Measurements from ENCODE around the gene ZFAND5. TPM values are rescaled to one million over a fixed set of nuclear protein-coding genes. Genes with fewer than 3 reads are reported as not detected.

The ZFAND5 gene
- total RNA-seq, 2 donors from 2014 or later, result 143 to 288 TPM

GRCh38 chr9:72394066-72394465 is 29.1 kb upstream of the ZFAND5 start:
- 74% methylated on average over 2 of the region's 2 CpGs for WGBS
- intact Hi-C loops (cut with DNase I), result no loop called here
- TF ChIP-seq CTCF (IDR thresholded peaks at IDR 0.05) (no peak), POLR2A (IDR thresholded peaks at IDR 0.05) (no peak), POLR2AphosphoS5 (IDR thresholded peaks at IDR 0.05) (no peak)
- Histone ChIP-seq H3K27me3 (replicated peaks; ENCODE audit: insufficient read depth) (no peaks in the 10 kb centered on the region), H3K4me1 (replicated peaks) (peaks cover 5% of the 10 kb centered on the region), H3K36me3 (no peaks in the 10 kb centered on the region), H3K27ac (no peak overlapping the region), H3K4me3 (no peak overlapping the region), H3K9me3 (no peaks in the 10 kb centered on the region)
- DNase-seq (ENCODE audit: low spot score), result no peak

GRCh38 chr9:72390907-72391306 is 25.9 kb upstream of the ZFAND5 start:
- H3K4me1 ChIP-seq (replicated peaks), result no peaks in the 10 kb centered on the region
- H3K9me3 ChIP-seq, result no peaks in the 10 kb centered on the region

GRCh38 chr9:72386186-72386585 is 21.2 kb upstream of the ZFAND5 start:
- TF ChIP-seq CTCF (IDR thresholded peaks at IDR 0.05), result no peak
- TF ChIP-seq POLR2A (IDR thresholded peaks at IDR 0.05), result no peak
- no peak for TF ChIP-seq POLR2AphosphoS5 (IDR thresholded peaks at IDR 0.05)
- Histone ChIP-seq H3K27ac (no peak overlapping the region), H3K4me1 (replicated peaks) (no peaks in the 10 kb centered on the region), H3K9me3 (no peaks in the 10 kb centered on the region), H3K36me3 (no peaks in the 10 kb centered on the region), H3K4me3 (no peak overlapping the region), H3K27me3 (replicated peaks; ENCODE audit: insufficient read depth) (no peaks in the 10 kb centered on the region)
- intact Hi-C loops (cut with DNase I), result no loop called here
- WGBS, result 90% methylated on average over 1 of the region's 1 CpG
- no peak for DNase-seq (ENCODE audit: low spot score)

More at GRCh38 chr9:72390907-72391306, 25.9 kb upstream of the ZFAND5 start:
- no peak overlapping the region for H3K27ac ChIP-seq
- TF ChIP-seq POLR2AphosphoS5 (IDR thresholded peaks at IDR 0.05) (no peak), POLR2A (IDR thresholded peaks at IDR 0.05) (no peak), CTCF (IDR thresholded peaks at IDR 0.05) (no peak)
- 67% methylated on average over 2 of the region's 2 CpGs for WGBS
- DNase-seq (ENCODE audit: low spot score), result no peak
- H3K27me3 ChIP-seq (replicated peaks; ENCODE audit: insufficient read depth), result no peaks in the 10 kb centered on the region
- H3K36me3 ChIP-seq, result no peaks in the 10 kb centered on the region
- intact Hi-C loops (cut with DNase I), result no loop called here
- no peak overlapping the region for H3K4me3 ChIP-seq

- no peaks in the 10 kb centered on the region for H3K9me3 ChIP-seq
- TF ChIP-seq POLR2A (IDR thresholded peaks at IDR 0.05) (no peak), CTCF (IDR thresholded peaks at IDR 0.05) (no peak), POLR2AphosphoS5 (IDR thresholded peaks at IDR 0.05) (no peak)
- H3K27ac ChIP-seq, result no peak overlapping the region
- no peaks in the 10 kb centered on the region for H3K4me1 ChIP-seq (replicated peaks)
- H3K4me3 ChIP-seq, result no peak overlapping the region
- intact Hi-C loops (cut with DNase I), result no loop called here
- no peaks in the 10 kb centered on the region for H3K27me3 ChIP-seq (replicated peaks; ENCODE audit: insufficient read depth)
- WGBS, result 37% methylated on average over 5 of the region's 5 CpGs
- no peaks in the 10 kb centered on the region for H3K36me3 ChIP-seq
- no peak for DNase-seq (ENCODE audit: low spot score)
Observed at GRCh38 chr9:72384710-72385485, 19.9 kb upstream of the ZFAND5 start.

All from prostate gland (tissue), 2 donors.